KG1 (cell line): ENCODE data around the gene ARHGDIB.

ENCODE experiments used
- DNase-seq: peaks from one replicate; lab custom pipeline; 2025; lab: John Stamatoyannopoulos, UW

The ARHGDIB gene

GRCh38 chr12:14982991-14983390 is 21.6 kb upstream of the ARHGDIB start:
- no peak for DNase-seq

GRCh38 chr12:14982562-14982961 is 21.2 kb upstream of the ARHGDIB start:
- no peak for DNase-seq

DNA sequence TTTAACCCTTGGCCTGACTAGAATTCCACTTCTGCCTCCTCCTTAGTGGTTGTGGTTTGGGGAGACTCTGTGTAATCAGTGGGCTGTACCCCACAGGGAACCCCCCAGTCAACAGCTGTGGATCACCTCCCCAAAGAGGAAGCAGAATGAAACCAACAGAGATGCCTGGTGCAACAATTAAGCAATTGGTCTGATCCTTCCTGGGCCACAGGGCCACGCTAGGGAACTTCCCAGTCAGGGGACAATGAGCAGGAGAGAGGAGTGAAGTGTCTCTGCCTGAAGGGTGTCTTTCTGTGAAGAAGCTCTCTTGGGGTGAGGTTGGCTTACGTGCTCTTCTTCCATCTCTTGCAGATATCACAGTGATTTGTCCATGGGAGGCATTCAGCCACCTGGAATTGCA is 19.6 kb upstream of the ARHGDIB start:
- no peak for DNase-seq

- no peak for DNase-seq
Observed at GRCh38 chr12:14979468-14979867, 18.1 kb upstream of the ARHGDIB start.

- DNase-seq, result no peak
Observed at GRCh38 chr12:14976658-14977057, 15.3 kb upstream of the ARHGDIB start.

DNA sequence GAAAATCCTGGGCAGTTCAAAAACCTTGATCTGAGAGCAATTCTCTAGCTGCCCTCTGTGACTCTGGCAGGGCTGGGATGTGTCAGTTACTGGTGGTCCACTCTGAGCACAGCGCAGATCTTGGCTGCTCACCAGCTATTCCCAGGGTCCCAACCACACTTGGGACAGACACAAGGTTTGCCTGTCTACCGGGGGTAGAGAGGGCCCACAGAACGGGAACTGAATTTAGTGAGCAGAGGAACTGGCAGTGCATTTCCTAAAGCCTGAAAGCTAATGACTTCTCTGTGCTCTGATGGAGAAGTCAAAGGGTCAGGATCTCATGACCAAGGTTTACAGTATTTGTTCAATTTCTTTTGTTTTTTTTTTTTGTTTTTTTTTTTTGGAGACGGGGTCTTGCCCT is 14.1 kb upstream of the ARHGDIB start:
- DNase-seq, result no peak

GRCh38 chr12:14974633-14975032 is 13.2 kb upstream of the ARHGDIB start:
- DNase-seq, result no peak

DNA sequence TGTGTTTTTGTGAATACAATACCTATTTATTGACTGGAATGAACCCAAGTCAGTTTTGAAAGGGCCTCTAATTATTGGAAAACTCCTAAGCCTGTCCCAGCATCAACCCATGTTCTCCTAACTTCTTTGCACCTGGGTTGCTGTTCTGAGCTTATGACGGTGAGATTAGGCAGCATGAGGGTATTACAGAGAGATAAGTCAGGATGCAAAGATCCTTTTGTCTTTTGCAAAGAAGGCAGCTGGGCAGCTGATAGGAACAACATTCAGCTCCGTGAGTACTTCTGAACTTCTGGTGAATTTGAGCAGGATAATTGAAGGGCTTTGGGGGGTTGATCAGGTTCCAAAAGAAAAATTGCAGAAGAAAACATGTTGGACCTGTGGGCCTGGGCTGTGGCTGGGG is 11.4 kb upstream of the ARHGDIB start, which contains the start of gene PDE6H:
TSS of gene PDE6H (plus strand) at position 227 of the 400 bp plus-strand sequence. CDS start 4,971 bp downstream, outside the sequence.
- DNase-seq, result no peak

DNA sequence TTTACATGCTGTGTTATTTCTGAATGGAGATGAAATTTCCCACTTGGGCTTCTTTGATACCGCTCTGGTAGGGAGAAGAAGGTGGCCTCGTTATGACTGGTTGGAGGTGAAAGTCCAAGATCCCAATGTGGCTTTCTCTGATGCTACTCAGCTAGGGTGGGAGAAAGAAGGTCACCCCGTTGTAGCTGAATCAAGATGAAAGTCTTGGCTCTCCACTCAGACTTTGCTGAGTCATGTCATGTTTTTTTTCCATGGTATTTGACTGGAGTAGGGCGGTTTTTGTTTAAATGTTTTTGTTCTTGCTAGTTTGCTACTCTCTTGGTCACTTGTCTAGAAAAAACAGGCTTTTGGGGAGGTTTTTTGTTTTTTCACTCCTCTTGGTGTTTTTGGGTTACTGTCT is 9.1 kb upstream of the ARHGDIB start:
- no peak for DNase-seq

GRCh38 chr12:14968478-14968877 is 7.1 kb upstream of the ARHGDIB start:
- no peak for DNase-seq

- DNase-seq, result no peak
Observed at GRCh38 chr12:14965221-14965620, 3.8 kb upstream of the ARHGDIB start.

DNA sequence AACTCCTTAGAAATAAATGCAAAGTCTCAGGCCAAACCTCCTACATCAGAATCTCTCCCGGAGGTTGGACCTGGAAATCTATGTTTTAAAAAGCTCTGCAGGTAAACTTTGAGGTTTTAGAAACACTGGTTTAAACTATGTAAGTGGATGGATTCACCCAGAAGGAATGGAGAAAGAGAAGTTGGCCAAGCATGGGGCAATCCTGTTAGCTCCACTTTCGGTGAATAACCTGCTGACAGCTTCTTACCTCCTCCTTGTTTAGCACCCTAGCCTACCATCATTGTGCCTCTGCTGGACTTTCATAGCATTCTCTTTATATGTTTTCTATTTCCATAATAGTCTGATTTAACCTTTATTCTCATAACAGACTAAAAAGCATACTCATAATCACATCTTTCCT is 3.0 kb upstream of the ARHGDIB start:
- DNase-seq, result no peak

DNA sequence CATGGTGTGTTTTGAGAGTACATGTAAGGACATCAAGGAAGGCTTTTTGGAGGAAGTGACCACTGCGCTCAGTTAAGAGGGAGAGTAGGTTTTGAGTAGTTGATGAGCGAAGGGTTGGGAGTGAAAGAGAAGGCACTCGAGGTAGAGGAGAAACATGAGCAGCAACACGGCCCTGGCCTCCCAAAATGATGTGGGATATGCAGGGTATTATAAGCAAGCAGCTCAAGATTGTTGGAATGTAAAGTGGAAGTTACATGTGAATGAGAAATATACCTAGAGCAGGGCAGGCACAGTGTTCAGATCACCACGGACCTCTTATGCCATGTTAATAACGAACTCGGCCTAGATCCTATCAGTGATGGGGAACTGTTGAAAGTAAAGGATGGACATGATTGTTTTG is 2.1 kb upstream of the ARHGDIB start:
- DNase-seq, result no peak

DNA sequence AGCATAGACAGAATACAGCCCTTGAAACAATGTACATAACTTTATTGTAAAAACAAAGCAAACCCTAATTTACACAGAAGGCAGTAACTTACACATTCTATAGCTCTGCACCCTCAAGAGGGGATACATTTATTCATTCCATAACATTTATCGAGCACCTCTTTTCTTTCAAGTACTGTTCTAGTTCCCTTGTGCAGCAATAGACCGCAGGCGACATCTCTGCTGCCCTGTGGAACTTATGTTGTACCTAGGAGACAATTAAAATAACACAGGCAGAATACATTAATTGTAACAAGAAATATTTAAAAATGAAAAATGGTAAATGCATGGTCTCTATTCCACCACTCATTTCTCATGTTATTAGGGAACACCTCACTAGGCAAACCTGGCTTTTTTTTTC is 1.4 kb upstream of the ARHGDIB start:
- no peak for DNase-seq

GRCh38 chr12:14962153-14962539 is 745 bp upstream of the ARHGDIB start:
- no peak for DNase-seq

DNA sequence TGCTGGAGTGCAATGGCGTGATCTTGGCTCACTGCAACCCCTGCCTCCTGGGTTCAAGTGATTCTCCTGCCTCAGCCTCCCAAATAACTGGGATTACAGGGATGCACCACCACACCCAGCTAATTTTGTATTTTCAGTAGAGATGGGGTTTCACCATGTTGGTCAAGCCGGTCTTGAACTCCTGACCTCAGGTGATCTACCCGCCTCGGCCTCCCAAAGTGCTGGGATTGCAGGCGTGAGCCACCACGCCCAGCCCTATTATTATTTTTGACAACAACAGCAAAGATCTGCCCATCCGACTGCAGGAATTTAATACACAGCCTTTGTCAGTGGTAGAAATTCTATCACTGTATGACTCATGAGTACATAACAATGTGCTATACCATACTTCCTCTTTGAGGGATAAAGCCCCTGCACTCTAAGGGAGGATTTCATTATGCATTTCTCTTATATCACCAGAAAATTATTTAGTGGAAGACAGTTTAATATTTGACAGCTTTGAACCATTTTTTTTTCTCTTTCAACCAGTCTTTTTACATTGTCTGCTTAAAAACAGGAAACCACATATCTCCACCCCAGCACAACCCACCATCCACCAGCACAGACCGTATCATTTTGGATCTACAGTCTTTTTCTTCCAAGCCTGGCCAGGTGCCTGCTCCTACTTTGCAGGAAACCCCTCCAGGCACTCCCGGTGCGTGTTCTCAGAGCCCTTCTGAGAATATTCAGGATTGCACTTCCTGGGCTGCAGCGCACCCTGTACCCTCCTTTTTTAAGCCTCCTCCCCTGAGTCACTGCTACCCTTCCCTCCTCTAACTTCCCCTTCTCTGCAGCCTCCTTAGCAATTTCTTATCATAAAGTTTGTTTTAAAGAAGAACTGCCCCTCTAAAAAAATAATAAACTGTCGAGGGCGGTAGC is 594 bp downstream of the ARHGDIB start:
- DNase-seq, result peak; percentile 66

DNA sequence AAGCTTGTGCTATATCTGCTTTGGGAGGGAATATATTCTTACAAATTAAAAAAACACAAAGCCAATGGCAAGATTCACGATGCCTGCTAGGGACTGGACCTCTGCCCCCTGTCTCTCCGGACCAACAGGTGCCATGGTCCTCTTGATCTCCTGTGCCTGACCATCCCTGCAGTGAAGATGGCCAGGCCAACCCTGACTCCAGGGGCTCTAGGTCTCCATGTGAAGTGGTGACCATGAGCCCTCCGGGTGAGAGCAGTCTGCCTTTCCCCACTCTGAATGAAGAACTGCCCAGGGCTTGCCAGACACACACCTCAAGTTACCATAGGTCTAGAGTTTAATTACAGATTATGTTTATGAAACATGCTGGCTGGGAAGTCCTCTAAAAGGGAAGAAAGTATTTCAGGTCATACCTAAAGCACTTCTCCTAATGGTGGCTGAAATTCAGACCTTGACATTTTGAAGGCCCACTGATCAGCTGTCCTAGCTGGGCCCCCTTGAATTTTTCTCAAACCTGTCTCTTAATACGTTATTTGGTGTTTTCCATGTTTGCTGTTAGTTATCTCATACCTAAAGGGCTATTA is 1.4 kb downstream of the ARHGDIB start:
- DNase-seq, result no peak

GRCh38 chr12:14959463-14959862 is 1.9 kb downstream of the ARHGDIB start:
- DNase-seq, result no peak

DNA sequence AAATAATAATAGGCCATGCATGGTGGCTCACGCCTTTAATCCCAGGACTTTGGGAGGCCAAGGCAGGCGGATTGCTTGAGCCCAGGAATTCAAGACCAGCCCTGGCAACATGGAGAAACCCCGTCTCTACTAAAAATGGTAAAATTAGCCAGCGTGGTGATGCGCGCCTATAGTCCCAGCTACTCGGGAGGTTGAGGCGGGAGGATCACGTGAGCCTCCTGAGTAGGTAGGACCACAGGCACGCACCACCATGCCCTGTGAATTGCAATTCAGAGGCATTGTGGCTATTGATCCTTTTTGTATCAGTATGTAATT is 2.3 kb downstream of the ARHGDIB start:
- DNase-seq, result no peak

DNA sequence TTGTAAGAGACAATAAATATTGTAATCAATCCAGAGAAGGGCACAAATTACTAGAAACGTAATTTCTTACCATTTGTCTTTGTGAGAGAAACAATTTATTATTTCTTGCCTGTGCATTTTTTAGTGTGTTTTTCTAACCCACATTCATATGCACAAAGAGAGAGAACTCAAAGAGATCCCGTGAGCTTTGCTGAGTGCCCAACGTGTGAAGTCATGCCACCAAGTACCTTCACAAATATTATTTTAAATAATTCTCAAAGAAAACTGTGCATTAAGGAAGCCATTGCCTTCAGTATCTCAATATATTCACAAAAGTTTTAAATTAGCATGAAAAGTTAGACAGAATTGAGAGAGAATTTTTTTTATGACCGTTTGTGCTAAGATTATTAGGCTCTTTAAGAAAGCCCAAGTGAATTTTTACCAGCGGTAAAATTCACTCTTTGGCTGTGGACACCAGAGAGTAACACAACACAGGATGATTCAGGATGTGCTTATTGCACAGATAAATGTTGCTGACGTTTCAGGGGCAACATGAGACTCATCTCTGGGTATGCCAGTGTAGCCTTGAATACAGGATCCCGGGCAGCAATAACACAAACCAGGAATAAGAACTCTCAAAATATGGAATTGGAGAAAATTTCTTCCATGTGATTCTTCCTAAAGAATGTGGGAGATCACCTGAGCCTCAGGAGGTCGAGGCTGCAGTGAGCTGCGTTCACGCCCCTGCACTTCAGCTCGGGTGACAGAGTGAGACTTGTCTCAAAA is 2.9 kb downstream of the ARHGDIB start:
- DNase-seq, result no peak

DNA sequence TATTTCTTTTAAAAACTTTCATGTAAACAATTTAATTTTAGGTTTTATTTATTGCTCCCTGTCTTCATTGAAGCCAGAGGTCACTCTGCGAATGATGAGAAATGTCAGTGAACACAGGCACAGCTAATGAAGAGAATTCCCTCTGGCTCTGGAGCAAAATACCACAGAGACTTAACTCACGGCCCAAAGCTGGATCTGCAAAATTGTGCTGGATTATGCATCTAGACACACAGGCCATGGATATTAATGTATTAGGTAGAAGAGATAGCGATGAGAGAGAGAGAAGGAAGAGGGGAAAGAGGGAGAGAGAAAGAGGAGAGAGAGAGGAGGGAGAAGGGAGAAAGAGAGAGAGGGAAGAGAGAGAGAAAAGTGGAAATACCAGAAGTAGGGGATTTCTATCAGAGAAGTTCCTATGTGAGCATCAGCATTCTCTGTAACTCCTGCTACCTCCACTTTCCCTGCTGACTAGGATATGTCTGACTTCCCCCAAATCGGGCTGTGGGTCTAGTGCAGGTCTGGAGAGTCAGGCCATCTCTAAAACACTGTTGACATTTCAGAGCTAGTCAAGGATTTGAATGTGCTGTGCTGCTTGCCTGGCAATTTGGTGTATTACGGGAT is 3.7 kb downstream of the ARHGDIB start:
- no peak for DNase-seq

- no peak for DNase-seq
Observed at GRCh38 chr12:14956905-14957304, 4.5 kb downstream of the ARHGDIB start.
